Measurements from ENCODE around the gene ZNF891. TPM values are rescaled to one million over a fixed set of nuclear protein-coding genes. Genes with fewer than 3 reads are reported as not detected.

ZNF891 gene
- total RNA-seq (2012; rRNA removed) (0.36 and 0.56 TPM in 2 replicates), polyA plus RNA-seq (2012; rRNA removed) (0.17 and 0.26 TPM in 2 replicates), Bru-seq, nascent RNA (percentile 55 among the genes with signal in this experiment), BruChase-seq, experiment 1, labeled RNA remaining after a 6-hour chase (percentile 73 among the genes with signal in this experiment), BruChase-seq, experiment 2, labeled RNA remaining after a 2-hour chase (percentile 76 among the genes with signal in this experiment)
- 0.03 and 0.05 TPM in 2 replicates for polyA plus RNA-seq (2012; cell fraction: cytosol; rRNA removed)
- 0.15 and 0.96 TPM in 2 replicates for polyA plus RNA-seq (2012; cell fraction: nucleus; rRNA removed; ENCODE audit: low replicate concordance)
- long read RNA-seq, full-length matches to known transcripts: 1 of 1 reads
- long read RNA-seq, partial matches to known transcripts: 0 of 1 reads
- long read RNA-seq, other reads (novel, unspliced or antisense): 0 of 1 reads

DNA sequence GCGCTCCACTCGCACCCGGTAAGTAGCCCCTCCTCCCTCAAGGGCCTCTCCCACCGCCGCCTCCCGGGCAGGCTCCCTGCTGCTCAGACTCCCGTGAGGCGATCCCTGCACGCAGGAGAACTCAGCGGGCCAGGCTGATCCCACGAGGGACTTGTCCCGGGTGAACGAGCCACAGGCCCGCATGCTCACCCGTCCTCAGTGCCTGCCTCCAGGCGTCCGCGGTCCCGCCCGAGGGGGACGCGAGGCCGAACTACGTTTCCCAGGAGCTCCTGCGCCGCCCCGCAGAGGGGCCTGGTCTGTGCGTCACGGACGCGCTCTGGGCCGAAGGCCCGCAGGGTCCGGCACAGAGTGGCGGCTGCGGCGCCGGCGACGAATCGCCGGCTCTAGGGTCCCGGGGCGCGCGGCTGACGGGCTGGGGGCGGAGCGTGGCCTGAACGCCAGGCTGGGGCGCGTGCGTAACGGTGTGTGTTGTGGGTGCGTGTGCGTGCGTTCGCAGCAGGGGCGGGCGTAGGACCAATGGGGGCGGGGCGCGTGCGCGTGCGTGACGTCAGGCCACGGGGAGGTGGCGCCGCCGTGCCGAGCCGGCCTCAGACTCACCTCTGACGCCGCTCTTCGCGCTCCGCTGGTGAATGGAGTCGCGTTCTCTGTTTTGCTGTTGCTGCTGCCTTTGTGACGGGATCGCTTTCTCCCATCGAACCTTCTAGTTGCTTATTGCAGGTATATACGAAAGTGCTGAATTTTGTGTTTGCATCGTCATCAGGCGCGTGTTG is at the start of gene ZNF891, which contains the start of gene ZNF10:
Gene ZNF891, minus strand, starts transcription at position 237 of the 770 bp plus-strand sequence. CDS start 8,356 bp downstream, outside the sequence.
Gene ZNF10, plus strand, starts transcription at position 590 of the 770 bp plus-strand sequence. CDS start 13,866 bp downstream, outside the sequence.
- H3K14ac ChIP-seq (replicated peaks; ENCODE audit: low read depth, low read length): peak within 1 kb of the TSS; percentile 89
- peaks cover 7 to 11% of the 10 kb centered on the region in 2 experiments; a peak in 2 of 4 replicates for H3K79me1 ChIP-seq (ENCODE audit: low read depth in 1 of 2, low read length in 2 of 2)
- peak within 1 kb of the TSS; percentile 83; the same call in 1 of the 2 replicates for H3K4ac ChIP-seq (ENCODE audit: low read depth, low read length)
- H4K91ac ChIP-seq (ENCODE audit: insufficient read depth, low read depth, low read length): peak within 1 kb of the TSS; percentile 83
- 1% methylated on average over 27 of the region's 87 CpGs; no CpG with 5 or more reads in 1 of the 2 experiments for WGBS, 2 experiments (ENCODE audit: extremely low coverage in 2 of 2, insufficient read length in 1 of 2)
- H2AFZ ChIP-seq (replicated peaks; ENCODE audit: low read length, poor library complexity): peak within 1 kb of the TSS; percentile 98
- peak within 1 kb of the TSS; percentile 71 to 82 for H4K8ac ChIP-seq (ENCODE audit: low read depth in 2 of 2, low read length in 2 of 2)
- no peak within 1 kb of the TSS for H2AK5ac ChIP-seq (ENCODE audit: low read depth, low read length)
- peak within 1 kb of the TSS; percentile 98 for H3K9ac ChIP-seq (ENCODE audit: low read depth, low read length)
- peak; percentile 96 for DNase-seq
- H2BK15ac ChIP-seq (ENCODE audit: low read depth, low read length): no peak within 1 kb of the TSS
- H3K23ac ChIP-seq (ENCODE audit: low read depth, low read length): peak within 1 kb of the TSS; percentile 71
- H3K9me1 ChIP-seq (ENCODE audit: insufficient read depth, low read length): no peaks in the 10 kb centered on the region
- H3K56ac ChIP-seq (ENCODE audit: extremely low read depth, insufficient read depth, low read length): peak within 1 kb of the TSS; percentile 59; the same call in 1 of the 2 replicates
- H2BK120ac ChIP-seq (ENCODE audit: low read depth, low read length): peak within 1 kb of the TSS; percentile 34; the same call in 1 of the 2 replicates
- H3K27me3 ChIP-seq (ENCODE audit: control insufficient read depth, insufficient read depth, low read length): no peaks in the 10 kb centered on the region
- peak within 1 kb of the TSS; percentile 95 for H3K4me2 ChIP-seq (ENCODE audit: low read depth, low read length)
- peak within 1 kb of the TSS; percentile 98 for H3K4me3 ChIP-seq (ENCODE audit: insufficient read depth, low read depth, low read length)
- POLR2A ChIA-PET (ENCODE audit: unreplicated experiment): interaction anchor here (0.7 kb wide), 1 partner anchor 50 kb away, joined by 3 read pairs; no protein-coding TSS in a partner anchor
- no peaks in the 10 kb centered on the region for H3K4me1 ChIP-seq (ENCODE audit: control insufficient read depth, insufficient read depth, low read length)
- CTCF ChIA-PET: no interaction called here
- no peak within 1 kb of the TSS for H2BK20ac ChIP-seq (ENCODE audit: low read depth, low read length)
- peak within 1 kb of the TSS; percentile 73 for H2BK5ac ChIP-seq (ENCODE audit: low read depth, low read length, poor library complexity, severe bottlenecking)
- dilution Hi-C loops (cut with HindIII; ENCODE audit: low sequenced_read_pairs, unreplicated experiment): no loop called here
- H2AK9ac ChIP-seq (replicated peaks; ENCODE audit: low read depth, low read length, poor library complexity): peak within 1 kb of the TSS; percentile 58
- peak within 1 kb of the TSS; percentile 92 for H4K5ac ChIP-seq (ENCODE audit: low read depth, low read length)
- H3K27ac ChIP-seq (ENCODE audit: insufficient read depth, low read length): peak within 1 kb of the TSS; percentile 93
- H3K18ac ChIP-seq (ENCODE audit: low read depth, low read length): peak within 1 kb of the TSS; percentile 91
- intact Hi-C loops (cut with micrococcal nuclease): loop anchor here (2.0 kb wide), 1 partner anchor 49 kb away; the partner anchor contains the start of gene ZNF140
- no peaks in the 10 kb centered on the region for H4K20me1 ChIP-seq (ENCODE audit: insufficient read depth, low read length)
- peak; percentile 96 for ATAC-seq (ENCODE audit: low read depth)
- H3K36me3 ChIP-seq (ENCODE audit: control insufficient read depth, insufficient read depth, low read length): peaks cover 13% of the 10 kb centered on the region
- in situ Hi-C loops (cut with MboI; ENCODE audit: low sequenced_read_pairs): no loop called here
- BruUV-seq (replicated peaks): no TSS peak
- peaks cover 39% of the 10 kb centered on the region for H3K9me3 ChIP-seq (ENCODE audit: control insufficient read depth, insufficient read depth, low read length)
- peak; percentile 91 for TF ChIP-seq BHLHE40 (IDR thresholded peaks at IDR 0.05; ENCODE audit: low read depth, low read length)
- peak; percentile 1; the same call in 1 of the 2 replicates for TF ChIP-seq RAD21 (IDR thresholded peaks at IDR 0.05; ENCODE audit: low read length)
- TF ChIP-seq MXI1 (IDR thresholded peaks at IDR 0.05; ENCODE audit: borderline replicate concordance, low read depth, low read length): 0 out of 2 replicates have a peak, but pooled peaks have one; percentile 55
- peak; percentile 9; the same call in 1 of the 2 replicates for TF ChIP-seq MAFK (IDR thresholded peaks at IDR 0.05; ENCODE audit: low read depth, low read length)
- TF ChIP-seq RFX5 (IDR thresholded peaks at IDR 0.05; ENCODE audit: low read depth, low read length): no peak
- TF ChIP-seq, protein P1, sequence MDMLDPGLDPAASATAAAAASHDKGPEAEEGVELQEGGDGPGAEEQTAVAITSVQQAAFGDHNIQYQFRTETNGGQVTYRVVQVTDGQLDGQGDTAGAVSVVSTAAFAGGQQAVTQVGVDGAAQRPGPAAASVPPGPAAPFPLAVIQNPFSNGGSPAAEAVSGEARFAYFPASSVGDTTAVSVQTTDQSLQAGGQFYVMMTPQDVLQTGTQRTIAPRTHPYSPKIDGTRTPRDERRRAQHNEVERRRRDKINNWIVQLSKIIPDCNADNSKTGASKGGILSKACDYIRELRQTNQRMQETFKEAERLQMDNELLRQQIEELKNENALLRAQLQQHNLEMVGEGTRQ (IDR thresholded peaks at IDR 0.05; ENCODE audit: low read depth, low read length): peak; percentile 58
- TF ChIP-seq NFE2L2 (IDR thresholded peaks at IDR 0.05; ENCODE audit: low read depth, low read length): no peak
- no peak for TF ChIP-seq CEBPB (IDR thresholded peaks at IDR 0.05; ENCODE audit: low read depth, low read length)
- TF ChIP-seq RCOR1 (IDR thresholded peaks at IDR 0.05; ENCODE audit: insufficient replicate concordance, low read length): no peak
- TF ChIP-seq, protein P2, sequence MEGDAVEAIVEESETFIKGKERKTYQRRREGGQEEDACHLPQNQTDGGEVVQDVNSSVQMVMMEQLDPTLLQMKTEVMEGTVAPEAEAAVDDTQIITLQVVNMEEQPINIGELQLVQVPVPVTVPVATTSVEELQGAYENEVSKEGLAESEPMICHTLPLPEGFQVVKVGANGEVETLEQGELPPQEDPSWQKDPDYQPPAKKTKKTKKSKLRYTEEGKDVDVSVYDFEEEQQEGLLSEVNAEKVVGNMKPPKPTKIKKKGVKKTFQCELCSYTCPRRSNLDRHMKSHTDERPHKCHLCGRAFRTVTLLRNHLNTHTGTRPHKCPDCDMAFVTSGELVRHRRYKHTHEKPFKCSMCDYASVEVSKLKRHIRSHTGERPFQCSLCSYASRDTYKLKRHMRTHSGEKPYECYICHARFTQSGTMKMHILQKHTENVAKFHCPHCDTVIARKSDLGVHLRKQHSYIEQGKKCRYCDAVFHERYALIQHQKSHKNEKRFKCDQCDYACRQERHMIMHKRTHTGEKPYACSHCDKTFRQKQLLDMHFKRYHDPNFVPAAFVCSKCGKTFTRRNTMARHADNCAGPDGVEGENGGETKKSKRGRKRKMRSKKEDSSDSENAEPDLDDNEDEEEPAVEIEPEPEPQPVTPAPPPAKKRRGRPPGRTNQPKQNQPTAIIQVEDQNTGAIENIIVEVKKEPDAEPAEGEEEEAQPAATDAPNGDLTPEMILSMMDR (conservative IDR thresholded peaks at IDR 0.05; ENCODE audit: low read depth, low read length): no peak
- no peak for TF ChIP-seq SMC3 (IDR thresholded peaks at IDR 0.05; ENCODE audit: low read depth, low read length)
- peak; percentile 84 for TF ChIP-seq MAZ (IDR thresholded peaks at IDR 0.05; ENCODE audit: borderline replicate concordance, low read depth, low read length)
- TF ChIP-seq FOS (IDR thresholded peaks at IDR 0.05; ENCODE audit: low read depth, low read length): peak; percentile 33; the same call in 1 of the 2 replicates
